GM21381 (cell line): ENCODE data around the gene FAAP20.
A peak's percentile ranks its signal among the peaks of the same experiment; 100 is the strongest.

Source experiments
- ATAC-seq: cut with Tn5 transposase; IDR thresholded peaks from one replicate; pipeline ENCODE4 v1.9.1; 2021; ENCODE audit warnings: mild to moderate bottlenecking, moderate library complexity; ENCODE audit not compliant: unreplicated experiment

Gene FAAP20

GRCh38 chr1:2212532-2213491, 18.2 kb upstream of the FAAP20 start:
- no peak for ATAC-seq

DNA sequence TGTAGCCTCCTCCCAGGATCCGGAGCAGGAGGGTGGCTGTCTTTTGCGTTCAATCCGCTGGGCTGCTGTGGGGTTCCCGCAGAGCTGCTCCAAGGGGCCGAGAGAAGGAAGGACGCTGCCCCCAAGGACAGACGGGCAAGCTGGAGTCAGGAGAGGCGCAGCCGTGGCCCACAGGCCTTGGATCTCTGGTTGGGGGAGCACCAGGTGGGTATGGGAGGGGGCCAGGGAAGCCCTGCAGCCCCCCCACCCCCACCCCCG, 17.6 kb upstream of the FAAP20 start:
- no peak for ATAC-seq

DNA sequence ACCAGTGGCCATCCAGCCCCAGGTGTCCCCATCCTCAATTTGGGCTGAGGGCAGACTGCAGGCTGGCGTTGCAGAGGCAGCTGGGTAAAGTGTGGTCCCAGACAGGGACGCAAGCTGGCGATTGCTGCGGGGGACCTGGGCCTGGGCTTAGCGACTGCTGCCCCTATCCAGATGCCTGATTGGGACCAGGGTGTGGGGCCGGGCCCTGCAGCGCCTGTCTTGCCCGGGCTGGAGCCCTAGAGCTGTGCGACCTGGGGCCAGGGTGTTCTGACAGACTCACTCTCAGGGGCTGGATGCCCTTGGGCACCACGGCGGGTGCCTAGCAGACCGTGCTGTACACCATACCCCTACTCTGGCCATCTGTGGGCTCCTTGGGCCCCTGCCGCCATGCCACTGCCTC, 16.2 kb upstream of the FAAP20 start:
- no peak for ATAC-seq

- no peak for ATAC-seq
These were observed 15.6 kb upstream of the FAAP20 start for GRCh38 chr1:2210084-2210653.

DNA sequence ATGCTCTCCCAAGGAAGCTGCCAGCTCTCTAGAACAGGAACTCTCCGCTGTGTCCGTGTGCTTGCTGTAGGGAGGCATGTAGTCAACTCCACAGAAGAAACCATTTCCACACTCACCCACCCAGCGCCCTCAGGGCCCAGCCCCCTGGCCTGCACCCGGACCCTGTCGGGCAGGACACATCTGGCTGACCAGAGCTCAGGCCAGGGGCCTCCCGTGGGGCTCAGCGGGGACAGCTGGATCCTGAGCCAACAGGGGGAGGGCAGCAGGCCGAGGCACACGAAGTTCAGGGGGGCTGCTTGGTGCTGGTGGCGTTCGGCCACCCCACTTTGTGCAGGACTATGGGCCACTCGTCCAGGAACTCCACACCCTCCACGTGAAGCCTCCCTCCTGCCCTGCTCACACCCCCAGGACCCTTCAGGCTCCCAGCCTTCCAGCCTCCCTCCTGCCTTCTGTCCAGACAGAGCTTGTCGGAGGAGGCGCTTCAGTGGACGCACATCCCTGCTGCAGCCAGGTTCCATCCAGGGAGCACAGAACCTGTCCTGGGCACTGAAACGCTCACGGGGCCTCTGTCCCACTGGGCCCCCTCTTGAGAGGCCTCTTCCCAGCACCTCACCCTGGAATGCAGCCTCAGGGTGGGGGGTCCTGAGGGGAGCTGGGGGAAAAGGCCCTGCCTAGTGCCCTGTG, 15.0 kb upstream of the FAAP20 start:
- no peak for ATAC-seq

DNA sequence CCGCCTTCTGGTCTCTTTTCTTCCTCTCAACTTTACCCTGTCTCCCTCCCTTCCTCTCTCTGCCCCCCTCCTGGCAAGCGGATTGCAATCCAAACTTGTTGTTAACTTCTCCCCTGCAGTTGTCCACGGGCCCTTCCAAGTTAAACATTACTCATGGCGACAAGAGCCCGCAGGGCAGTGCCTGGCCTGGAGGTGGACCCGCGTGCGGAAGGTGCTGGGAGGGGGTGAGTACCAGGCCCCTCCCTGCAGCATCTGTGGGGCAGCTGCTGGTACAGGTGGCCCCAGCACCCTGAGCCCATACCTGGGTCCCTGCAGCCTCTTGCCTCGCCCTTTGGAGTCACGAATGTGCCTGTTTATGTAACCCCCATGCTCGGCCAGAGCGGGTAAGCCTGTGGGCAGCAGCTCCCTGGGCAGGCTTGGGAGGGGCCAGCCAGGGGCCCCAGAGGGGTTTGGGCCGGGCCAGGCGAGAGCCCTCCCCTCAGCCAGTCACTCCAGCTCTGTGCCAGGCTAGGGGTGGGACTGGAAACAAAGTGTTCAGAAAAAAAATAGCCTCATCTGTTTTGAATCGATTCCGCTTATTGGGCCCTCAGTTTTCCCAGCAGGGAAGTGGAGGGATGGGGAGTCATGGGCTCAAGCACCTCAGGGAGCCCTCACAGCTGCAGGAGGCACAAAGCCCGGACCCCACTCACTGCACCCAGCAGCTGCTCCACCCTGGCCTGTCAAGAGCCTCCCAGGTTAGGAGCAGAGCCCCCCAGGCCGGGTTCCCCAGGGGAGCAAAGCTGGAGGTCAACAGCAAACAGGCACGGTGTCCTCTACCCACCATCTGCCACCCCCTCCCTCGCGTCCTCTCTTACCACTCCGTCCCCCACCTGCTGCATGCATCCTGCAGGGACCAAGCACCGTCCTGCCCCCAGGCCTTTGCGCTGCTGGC, 14.0 kb upstream of the FAAP20 start:
- no peak for ATAC-seq

- no peak for ATAC-seq
These were observed 12.4 kb upstream of the FAAP20 start for GRCh38 chr1:2206813-2207487.

DNA sequence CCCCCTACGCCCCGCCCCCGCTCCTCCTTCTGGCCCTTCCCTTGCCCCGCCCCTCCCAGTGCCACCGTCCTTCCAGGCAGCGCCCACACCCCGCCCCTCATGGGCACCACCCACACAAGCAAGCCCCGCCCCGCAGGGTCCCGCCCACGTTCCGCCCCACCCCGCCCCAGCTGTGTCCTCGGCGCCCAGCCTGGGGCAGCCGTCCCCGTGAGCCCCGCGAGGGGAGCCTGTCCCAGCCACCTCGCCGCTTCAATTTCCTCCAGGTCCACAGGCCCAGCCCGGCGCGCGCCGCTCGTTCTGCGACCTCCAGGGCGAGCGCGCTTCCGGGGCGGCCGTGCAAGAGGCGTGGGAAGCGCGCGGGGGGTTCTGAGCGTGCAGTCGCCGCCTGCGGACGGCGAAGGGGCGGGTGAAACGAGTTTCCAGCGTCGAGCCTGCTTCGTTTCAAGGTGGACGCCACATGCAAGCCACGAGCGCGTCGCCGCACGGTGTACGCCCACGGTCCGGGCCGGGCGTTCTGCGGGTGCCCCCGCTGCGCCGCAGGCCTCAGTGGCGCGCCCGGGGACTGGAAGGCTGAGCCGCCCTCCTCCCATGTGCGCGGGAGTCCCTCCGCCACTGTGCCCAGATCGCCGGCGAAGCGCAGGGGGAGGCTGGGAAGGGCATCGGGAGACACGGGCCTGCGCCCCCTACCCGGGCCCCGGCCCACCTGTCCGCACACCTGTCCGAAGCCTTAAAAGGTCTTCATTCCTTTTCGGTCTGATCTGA, 10.8 kb upstream of the FAAP20 start:
- ATAC-seq = peak; percentile 76

- ATAC-seq = no peak
These were observed 10.0 kb upstream of the FAAP20 start for GRCh38 chr1:2204415-2205190.

GRCh38 chr1:2203671-2204414, 9.3 kb upstream of the FAAP20 start:
- no peak for ATAC-seq

DNA sequence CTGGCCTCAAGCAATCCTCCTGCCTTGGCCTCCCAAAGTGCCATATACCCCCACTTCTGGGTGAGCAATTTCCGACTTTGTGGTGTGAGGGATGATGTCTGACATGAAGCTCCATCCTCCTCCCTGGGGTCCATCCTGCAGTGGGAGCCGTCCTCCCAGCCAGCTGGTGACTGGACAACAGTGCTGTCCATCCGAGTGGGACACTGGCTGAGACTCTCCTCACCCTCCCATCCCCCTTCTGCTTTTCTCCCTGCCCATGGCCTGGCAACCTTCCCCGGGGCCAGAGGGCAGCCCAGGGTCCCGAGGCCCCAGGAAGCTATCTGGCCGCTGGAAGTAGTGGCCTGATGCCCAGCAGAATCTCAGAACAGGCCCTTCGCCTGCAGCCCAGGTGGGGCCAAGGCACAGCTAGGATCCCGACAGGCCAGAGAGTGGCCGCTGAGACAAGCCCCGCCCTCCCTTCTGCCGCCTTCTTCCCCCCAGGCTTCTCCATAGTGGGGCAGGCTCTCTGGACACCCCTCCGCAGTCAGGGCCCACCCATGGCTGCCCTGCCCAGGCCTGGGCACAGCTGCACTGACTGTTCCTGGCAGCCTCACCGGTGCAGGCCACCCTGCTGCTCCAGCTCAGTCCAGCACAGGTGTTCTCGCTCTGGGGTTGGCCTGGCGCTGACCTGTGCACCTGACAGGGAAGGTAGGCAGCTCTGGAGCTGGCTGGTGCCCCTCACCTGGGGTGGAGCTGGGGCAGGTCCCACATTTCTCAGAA, 8.4 kb upstream of the FAAP20 start:
- no peak for ATAC-seq

GRCh38 chr1:2202008-2202575, 7.5 kb upstream of the FAAP20 start:
- no peak for ATAC-seq

GRCh38 chr1:2201062-2201461, 6.5 kb upstream of the FAAP20 start:
- ATAC-seq = no peak

DNA sequence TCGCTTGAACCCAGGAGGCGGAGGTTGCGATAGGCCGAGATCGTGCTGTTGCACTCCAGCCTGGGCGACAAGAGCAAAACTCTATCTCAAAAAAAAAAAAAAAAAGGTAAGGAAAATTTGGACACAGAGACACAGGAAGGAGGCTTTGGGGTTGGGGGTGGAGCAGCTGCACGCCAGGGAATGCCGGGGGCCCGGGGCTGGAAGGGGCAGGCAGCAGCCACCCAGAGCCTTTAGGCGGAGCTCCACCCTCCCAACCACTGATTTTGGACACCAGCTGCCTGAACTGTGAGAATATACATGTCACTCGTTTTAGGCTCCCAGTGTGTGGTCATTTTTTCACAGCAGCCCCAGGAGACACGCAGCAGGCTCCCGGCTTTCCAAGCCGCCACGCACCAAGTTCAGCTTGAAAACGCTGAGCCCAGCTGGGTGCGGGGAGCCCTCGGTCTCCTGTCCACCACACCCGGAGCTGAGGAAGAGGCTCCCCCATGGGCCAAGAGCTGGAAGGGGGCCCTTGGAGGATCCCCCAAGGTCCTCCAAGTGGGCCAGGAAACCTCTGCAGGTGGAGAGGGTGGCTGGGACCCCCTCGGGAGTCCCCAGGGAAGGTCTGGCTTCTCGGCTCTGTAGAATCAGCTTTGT, 5.9 kb upstream of the FAAP20 start:
- no peak for ATAC-seq

DNA sequence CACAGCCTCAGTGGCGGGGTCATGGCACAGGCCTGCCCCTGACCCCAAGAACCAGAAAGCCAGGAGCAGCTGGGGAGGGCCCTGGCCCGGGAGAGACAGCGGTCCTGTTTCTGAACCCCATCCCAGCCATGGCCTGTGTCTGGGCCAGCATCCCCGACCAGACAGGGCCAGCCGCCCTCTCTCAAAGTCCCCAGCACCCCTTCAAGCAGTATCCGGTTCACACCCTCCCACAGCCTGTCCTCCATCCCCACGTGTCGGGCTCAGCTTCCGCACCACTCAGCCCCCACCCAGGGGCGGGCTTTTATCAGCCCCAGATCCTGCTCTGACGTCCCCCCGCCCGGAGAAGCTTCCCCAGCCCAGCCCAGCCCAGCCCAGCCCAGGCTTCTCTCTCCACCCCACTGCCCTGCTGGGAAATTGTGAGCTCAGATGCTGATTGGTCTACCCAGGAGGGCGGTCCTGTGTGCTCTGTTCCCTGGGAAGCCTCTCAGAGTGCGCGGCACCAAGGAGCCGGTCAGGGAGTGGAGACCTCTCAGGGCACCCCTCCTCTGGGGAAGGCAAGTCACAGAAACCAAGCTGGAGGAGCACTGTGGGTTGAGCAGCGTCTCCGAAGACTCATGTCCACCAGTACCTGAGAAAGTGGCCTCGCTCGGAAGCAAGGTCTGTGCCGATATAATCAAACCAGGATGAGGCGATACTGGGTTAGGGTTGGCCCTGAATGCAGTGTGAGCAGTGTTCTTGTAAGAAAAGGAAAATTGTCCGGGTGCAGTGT, 4.7 kb upstream of the FAAP20 start:
- peak; percentile 50 for ATAC-seq

GRCh38 chr1:2198571-2198970, 4.0 kb upstream of the FAAP20 start:
- ATAC-seq = no peak
